NCI-H2196 (cell line): ENCODE data around the gene NR1I3.

Source experiments
- DNase-seq: peaks from one replicate; lab custom pipeline; 2025; ENCODE audit not compliant: unreplicated experiment; lab: John Stamatoyannopoulos, UW

NR1I3 gene

DNA sequence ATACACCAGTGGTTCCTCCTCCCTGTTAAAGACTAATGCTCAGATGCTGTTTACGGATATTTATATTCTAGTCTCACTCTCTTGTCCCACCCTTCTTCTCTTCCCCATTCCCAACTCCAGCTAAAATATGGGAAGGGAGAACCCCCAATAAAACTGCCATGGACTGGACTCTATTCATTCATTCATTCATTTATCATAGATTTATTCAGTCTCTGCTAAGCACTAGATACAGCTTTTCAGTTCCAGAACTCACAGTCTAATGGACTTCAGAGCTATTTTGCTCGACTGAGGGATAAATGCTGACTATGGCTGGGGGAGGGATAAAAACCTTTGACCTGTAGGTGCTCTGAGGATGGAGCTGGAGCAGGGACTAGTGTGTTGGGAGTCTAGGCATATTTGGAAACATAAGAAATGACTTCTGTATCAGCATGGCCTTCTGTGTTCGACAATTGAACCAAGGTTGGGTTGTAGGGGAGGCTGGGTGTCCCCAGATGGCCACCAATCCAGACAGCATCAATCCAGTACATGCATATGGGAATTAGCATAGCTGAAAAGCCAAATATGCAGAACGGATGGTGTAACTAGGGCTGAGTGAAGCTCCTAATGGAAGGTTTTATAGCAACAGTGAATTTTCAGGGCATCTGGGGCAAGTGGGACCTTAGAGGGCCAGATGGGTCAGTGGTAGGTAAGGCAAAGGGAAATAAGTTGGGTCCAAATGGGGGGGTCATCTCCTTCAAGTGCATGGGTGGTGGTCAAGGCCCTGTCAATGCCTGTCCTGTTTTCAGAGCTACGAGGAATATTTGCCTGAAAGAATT, 18.7 kb downstream of the NR1I3 start:
- no peak for DNase-seq

DNA sequence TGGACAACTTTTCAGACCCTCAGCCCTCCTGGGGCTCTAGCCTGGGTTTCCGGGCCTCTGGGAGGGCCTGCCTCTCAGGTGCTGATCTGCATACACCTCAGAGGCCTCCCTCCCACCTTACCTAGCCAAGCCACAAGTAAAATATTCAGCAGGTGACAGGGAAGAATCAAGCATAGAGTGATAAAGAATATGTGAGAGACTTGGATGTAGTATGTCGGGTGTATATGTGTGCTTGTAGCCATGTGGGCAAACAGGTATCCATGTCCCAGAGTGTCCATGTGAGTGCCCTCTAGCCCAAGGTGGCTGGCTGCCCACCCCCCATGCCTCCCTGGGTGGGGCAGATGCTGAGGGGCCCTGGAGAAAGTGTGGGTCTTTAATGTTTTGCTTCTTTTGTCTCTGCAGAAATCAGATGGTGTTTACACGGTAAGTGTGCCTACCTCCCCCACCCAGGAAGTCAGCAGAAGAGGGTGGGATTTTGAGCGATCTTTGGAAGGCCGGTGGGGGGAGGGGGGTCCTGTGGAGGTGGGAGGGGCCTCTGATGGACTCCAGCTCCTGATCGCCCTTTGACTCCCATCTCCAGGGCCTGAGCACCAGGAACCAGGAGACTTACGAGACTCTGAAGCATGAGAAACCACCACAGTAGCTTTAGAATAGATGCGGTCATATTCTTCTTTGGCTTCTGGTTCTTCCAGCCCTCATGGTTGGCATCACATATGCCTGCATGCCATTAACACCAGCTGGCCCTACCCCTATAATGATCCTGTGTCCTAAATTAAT, 19.5 kb downstream of the NR1I3 start:
- no peak for DNase-seq

DNA sequence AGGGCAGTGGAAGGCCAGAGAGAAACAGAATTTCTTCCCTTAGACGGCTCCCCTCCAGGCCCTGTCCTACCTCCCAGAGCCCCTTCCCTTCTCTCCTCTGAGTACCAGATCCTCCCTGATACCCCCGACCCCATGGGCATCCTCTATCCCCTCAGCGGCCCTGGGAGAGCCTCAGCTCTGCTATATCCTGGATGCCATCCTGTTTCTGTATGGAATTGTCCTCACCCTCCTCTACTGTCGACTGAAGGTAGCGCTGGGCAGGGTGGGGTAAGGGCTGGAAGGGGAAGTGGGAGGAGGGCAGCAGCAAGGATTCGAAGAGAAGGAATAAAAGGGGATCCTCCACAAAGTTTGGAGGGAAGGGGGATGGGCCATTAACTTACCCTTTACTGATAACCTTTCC, 20.2 kb downstream of the NR1I3 start:
- no peak for DNase-seq

DNA sequence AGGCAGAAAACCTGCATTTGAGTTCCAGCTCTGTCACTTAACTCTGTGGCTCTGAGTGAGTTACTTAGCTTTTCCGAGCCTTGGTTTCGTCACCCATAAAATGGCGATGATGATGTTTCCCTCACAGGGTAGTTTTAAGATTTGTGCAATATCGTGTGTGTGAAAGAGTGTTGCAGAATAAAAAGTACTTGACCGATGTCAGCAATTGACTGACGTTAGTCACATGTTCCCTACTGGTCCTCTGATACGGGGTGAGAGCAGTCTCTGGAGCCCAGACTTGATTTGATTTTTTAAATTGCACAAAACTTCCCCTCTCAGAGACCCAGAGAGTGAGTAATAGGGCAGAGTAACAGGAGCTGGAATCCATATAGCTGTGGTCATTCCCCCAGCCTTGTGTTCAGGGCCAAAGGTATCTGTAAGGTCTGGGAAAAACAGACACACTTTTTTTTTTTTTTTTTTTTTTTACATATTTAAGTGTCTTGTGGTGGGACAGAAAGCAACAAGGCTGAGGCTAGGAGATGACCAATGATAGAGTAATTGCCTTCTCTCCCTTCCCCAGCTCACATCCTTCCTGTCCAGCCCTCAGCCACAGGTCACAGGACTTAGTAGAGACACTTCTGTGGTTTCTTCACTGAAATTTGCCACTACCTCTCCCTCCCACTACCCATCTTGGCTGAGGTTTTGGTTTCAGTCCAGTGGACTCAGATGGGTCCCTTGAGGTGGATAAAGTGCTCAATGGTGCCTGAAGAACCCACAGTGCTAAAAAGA, 20.9 kb downstream of the NR1I3 start:
- no peak for DNase-seq

DNA sequence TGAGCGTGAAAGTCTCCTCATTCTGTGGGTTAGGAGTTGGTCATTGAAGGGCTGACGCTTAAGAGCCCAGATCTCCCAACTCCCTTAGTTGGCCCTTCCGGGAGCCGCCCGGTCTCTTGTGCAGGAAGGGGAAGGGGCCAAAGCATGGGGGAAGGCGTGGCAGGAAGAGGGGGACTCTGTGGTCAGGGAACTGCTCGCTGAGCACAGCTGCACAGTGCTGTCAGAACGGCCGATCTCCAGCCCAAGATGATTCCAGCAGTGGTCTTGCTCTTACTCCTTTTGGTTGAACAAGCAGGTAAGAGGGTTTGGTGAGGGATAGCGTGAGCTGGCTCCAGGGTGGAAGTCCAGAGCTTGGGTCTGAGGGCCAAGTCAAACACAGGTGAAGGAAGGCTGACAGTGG, 22.9 kb downstream of the NR1I3 start, which contains the start of gene FCER1G:
TSS of gene FCER1G (plus strand) at position 220 of the 400 bp plus-strand sequence. CDS start at position 247, 27 bp downstream.
- no peak for DNase-seq

DNA sequence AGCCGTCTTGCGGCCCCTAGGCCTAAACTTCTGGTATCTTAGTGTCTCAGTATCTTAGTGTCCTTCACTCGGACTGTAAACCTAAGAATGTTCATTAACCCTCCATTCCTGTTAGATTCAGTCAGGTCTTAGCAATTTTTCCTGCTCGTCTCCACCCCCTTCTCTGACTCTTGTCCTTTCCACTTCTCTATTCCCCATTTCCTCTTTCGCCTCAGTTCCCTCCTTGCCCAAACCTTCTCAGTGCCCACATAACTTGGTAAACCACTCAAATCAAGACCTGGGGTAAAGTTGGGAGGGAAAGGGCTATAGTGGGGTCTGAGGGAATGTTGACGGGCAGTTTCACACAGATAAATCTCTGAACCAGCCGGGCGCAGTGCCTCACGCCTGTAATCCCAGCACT, 23.6 kb downstream of the NR1I3 start:
- no peak for DNase-seq

DNA sequence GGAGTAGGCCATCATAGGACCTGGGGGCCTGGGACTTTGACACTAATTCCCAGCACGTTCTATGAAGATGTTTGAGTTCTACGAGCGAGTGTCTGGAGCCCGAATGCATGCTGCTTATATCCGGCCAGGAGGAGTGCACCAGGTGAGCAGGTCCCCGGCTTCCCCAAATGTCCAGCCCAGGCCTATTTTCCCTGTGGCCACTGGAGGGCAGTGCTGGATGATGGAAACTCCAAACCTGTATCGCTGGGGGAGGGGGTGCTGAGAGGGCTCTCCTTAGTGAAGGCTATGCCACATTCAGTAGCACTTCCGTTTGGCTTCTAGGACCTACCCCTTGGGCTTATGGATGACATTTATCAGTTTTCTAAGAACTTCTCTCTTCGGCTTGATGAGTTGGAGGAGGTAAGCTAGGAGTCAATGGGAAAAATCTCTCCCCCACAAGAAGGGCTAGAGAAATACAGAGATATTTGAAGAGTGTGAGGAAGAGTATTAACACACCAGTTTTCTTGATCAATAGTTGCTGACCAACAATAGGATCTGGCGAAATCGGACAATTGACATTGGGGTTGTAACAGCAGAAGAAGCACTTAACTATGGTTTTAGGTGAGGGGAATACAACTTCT, 28.1 kb downstream of the NR1I3 start:
- DNase-seq: peak; percentile 90

DNA sequence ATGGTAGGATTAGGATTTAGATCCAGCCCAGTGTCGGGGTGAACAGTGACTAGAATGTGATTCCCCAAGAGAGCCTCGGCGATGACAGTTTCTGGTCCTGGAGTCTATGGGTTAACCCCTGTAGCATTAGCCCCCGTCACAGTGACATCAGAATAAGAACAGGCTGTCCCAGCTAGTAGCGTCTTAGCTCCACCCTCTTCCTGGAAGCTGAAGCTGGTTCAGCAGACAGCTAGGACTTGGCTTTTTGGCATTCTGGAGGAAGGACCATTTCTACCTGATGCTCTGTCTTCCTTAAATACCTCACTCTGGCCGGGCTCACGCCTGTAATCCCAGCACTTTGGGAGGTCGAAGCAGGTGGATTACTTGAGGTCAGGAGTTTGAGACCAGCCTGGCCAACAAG, 30.8 kb downstream of the NR1I3 start:
- DNase-seq: no peak

DNA sequence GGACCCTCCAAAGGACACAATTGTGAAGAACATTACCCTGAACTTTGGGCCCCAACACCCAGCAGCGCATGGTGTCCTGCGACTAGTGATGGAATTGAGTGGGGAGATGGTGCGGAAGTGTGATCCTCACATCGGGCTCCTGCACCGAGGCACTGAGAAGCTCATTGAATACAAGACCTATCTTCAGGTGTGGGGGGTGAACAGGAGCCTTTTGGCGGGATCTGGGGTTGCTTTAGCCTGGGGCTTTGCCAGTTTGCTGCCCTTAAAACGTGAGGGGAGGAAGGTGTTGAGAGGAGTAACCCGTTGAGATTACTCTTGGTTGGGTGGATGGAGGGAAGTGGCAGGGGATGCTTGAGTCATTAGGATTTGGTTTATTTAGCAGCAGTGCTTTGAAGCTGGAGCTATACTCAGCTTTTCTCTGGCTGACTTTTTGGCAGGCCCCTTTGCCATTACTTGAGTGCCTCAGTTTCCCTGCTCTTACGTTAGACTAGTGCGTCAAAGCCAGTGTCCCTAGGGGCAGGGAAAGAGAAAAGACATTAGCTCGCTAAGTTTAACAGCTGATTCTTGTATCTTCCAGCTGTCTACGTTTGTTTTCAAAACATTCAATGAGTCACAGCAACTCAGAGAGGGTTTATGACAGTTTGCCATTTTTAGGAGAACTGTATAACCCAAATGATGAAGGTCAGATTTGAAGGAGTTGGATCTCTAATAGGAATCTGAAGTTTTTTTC, 31.4 kb downstream of the NR1I3 start:
- no peak for DNase-seq

DNA sequence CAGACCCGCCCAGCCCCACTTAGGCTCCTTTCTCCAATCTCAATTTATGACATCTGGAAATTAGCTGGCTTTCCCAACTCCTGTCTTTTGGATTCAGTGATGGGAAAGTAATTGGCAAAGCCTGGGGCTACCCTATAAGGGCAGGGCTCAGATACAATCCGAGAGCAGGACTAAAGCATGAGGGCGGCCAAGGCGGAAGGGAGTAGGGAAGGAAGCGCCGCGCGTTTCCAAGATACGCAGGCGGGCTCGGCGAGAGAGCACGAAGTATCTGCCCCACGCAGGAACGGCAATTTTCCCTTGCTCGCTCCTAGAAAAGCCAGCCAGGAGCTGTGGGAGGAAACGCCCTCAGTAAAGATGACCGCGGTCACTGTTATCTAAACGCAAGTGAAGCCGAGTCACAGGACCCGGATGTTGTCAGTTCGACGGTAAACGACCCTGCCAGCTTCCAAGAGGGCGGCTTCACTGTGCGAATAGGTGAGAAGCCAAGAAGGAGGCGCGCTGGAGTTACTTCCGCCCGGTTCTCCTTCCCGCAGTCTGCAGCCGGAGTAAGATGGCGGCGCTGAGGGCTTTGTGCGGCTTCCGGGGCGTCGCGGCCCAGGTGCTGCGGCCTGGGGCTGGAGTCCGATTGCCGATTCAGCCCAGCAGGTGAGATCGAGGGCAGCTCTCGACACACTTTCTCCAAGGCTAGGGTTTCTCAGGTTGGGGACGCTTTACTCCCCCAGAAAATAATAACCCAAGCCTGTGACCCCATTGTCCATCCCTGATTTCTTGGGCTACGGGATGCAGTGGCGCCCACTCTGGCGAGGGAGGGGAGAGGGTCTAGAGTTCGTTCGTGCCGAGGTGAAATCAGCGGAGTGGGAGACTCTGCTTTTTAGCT, 35.9 kb downstream of the NR1I3 start, which contains the start of gene NDUFS2:
TSS of gene NDUFS2 (plus strand) at position 532 of the 877 bp plus-strand sequence. CDS start at position 551, 19 bp downstream.
- peak; percentile 98 for DNase-seq

DNA sequence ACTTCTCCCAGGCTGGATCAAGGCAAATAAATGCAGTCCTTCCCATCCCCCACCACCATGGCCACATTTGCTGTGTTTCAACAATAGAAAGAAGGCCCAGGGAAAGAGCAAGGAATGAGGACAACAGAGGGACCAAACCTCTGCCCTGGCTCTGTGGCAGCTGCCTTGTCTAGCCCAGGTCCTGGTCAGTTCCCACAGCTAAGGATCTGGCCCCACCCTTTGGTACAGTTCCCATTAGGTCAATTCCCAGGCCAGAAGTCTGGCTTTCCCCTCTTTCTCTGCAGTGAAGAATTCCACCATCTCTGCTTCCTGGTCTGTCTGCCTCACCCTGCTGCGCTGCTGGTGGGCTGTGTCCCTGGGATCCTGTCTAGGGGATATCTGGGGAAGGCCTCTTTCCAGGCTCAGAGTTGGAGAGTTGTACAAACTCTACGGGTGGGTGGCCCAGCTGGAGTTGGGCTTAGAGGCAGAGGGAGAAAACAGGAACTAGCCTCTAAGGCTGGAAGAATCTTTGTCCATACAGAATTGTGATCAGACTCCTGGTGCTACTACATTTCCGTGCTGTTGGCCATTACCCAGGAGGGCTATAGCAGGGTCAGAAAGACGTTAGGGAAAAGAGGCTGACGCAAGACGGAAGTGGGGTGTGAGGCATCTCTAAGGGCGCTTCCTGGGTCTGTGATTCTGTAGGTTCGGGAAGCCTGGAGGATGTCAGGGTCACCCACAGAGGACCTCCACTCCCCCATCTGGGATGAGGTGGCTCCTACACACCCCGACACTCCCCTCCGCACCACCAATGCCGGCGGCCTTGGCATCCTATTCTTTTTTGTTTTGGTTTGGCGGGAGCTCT, 36.8 kb downstream of the NR1I3 start:
- no peak for DNase-seq

DNA sequence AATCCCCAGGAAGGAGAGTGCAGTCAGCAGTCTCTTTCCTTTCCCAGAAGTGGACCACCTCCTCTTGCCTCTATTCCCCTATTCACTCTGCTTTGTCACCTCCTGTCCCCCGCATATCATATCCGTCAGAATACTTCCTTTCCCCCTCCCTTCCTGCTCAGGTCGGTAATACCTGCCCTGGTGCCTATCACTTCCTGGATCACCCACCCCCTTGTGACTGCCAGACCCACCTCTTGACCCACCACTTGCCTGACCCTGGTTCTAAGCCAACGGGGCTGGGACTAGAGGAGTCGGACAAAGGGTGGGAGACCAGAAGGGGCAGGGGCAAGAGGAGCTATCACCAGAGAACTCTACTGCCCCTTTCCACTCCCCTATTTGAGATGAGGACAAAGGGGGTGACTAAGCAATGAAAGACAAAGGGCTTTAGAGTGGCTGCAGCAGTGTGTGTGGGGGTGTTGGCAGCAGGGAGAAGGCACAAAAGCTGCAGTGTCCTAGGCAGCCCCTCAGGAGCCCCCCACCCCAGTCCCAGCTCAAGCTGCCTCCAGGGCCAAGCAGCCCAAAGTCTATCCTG, 37.5 kb downstream of the NR1I3 start:
- DNase-seq: no peak

DNA sequence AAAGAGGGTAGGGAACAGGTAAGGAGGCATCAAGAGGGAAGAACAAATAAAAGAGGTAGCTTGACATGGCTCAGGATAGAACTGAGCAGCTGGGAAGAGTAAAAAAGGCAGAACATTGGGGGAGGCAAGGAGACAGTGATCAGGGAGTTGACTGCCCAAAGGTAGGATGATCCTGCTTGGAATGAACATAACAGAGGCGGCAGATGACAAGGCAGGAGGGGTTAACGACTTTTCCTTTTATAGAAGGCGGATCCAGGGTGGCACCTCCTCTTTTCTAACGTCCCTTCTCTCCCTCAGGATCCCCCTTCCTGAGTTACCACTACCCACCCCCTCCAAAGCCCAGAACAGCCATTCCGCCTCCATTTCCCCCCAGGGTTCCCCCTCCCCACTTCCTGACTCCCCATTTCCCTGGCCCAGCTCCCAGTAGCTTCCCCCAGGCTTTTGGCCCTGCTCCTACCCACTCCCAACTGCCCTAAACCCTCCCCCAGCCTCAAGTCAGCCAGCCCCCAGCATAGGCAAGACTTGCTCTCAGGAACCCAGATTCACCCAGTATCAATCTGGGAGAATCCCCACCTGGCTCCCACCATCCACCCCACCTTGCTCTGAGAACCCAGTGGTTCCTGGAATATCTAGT, 38.4 kb downstream of the NR1I3 start:
- no peak for DNase-seq

DNA sequence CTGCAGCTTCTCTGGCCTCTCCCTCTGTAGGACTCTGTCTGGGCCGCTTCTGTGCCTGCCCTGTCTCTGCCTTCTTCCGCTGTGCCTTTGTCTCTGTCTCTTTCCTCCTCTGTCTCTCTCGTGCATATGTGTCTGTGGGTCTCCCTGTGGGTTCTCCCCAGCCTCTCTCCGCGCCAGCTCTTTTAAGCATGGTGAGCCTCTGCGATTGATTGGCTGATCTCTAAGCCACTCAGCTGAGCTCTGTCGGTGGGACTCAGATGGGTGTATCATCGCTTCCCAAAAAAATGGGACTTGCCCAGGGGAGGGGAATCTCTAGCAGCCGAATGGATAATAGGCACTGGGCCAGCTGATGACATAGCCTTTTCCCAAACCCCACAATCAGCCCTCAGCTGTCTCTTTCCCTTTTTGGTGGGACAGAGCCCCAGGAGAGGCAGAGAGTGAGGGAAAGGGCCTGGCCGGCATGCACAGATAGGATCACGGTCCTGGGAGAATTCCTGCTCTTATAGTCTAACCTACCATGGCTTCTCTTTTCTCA, 39.0 kb downstream of the NR1I3 start, which contains the start of gene ADAMTS4:
TSS of gene ADAMTS4 (minus strand) at position 158 of the 535 bp plus-strand sequence. CDS start 427 bp downstream, outside the sequence.
- no peak for DNase-seq

DNA sequence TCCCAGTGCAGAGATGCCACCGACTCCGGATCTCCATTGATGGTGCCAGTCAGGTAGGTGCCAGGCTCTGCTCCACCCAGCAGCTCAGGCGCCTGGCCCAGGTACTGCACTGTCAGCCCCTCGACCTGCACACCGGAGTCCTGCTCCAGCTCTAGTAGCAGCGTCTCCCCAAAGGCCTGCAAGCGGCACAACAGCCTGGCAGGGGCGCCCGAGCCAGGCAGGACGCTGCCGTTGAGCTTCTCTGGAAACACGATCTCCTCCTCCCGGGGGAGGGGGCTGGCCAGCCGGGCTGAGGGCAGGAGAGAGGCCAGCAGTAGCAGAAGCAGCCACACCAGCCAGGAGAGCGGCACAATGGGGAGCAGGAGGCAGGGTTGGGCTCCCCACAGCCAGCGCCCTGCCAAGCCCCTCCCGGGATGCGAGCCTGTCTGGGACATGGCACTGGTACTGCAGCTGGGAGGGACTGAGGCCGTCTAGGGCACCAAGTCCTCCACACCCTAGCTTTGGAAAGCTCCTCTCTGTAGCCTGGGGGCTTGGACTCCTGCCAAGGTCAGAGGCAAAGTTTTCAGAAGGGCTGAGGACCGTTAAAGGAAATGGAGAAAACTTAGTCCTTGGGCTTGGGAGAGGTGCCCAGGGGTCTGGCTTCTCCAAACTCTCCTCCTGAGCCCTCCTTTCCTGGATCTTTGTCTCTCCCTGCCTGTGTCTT, 39.7 kb downstream of the NR1I3 start:
- peak; percentile 48 for DNase-seq

DNA sequence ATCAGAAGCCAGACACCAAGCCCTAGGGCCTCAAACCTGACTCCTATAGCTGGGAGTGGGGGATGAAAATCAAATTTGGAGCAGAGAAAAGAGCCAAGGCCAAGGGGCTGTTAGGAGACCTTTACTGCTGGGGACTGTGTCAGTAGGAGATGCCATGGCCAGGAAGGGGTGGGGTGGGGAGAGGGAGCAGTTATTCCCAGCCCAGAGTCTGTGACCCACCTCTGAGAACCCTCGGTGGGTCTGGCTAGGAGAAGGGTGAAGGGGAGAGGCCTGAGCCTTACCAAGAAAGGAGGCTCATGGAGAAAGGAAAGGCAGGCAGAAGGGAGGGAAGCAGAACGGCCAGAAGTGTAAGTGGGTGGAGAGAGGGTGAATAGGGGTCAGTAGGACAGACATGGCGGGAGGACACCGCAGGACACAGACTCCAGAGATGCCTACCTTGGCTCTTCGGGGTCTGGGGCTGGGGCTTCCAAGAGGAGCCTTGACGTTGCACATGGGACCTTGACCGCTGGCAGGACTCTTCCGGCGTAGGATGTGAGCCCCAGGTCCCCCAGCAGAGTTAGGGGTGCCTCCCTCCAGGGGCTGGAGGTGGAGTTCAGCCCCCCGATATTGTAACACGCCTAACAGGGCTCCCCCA, 40.3 kb downstream of the NR1I3 start:
- DNase-seq: no peak
